ENCODE results near the gene LYPD3. TPM values are rescaled to one million over a fixed set of nuclear protein-coding genes. Genes with fewer than 3 reads are reported as not detected.

LYPD3 gene
- total RNA-seq, 1 donor from 2014 or later: 0.56 TPM

- TF ChIP-seq CTCF (IDR thresholded peaks at IDR 0.05; ENCODE audit: partially characterized antibody, unreplicated experiment): no peak
- H3K4me1 Mint-ChIP-seq (ENCODE audit: low read depth, unreplicated experiment): no peaks in the 10 kb centered on the region
- no peak overlapping the region for H3K27ac Mint-ChIP-seq (ENCODE audit: unreplicated experiment)
- no peak for DNase-seq
- H3K4me3 Mint-ChIP-seq (ENCODE audit: unreplicated experiment): no peak overlapping the region
- peaks cover 1% of the 10 kb centered on the region for H3K9me3 Mint-ChIP-seq (ENCODE audit: unreplicated experiment)
- peaks cover 3% of the 10 kb centered on the region for H3K27me3 Mint-ChIP-seq (ENCODE audit: unreplicated experiment)
- H3K36me3 Mint-ChIP-seq (ENCODE audit: unreplicated experiment): no peaks in the 10 kb centered on the region
Measured at GRCh38 chr19:43489310-43489709, 23.9 kb upstream of the LYPD3 start.

- Mint-ChIP-seq H3K9me3 (ENCODE audit: unreplicated experiment) (peaks cover 1% of the 10 kb centered on the region), H3K4me1 (ENCODE audit: low read depth, unreplicated experiment) (no peaks in the 10 kb centered on the region), H3K27me3 (ENCODE audit: unreplicated experiment) (peaks cover 3% of the 10 kb centered on the region), H3K36me3 (ENCODE audit: unreplicated experiment) (no peaks in the 10 kb centered on the region), H3K4me3 (ENCODE audit: unreplicated experiment) (no peak overlapping the region), H3K27ac (ENCODE audit: unreplicated experiment) (no peak overlapping the region)
- no peak for TF ChIP-seq CTCF (IDR thresholded peaks at IDR 0.05; ENCODE audit: partially characterized antibody, unreplicated experiment)
- DNase-seq: no peak
Measured at GRCh38 chr19:43488179-43488578, 22.8 kb upstream of the LYPD3 start.

- H3K4me1 Mint-ChIP-seq (ENCODE audit: low read depth, unreplicated experiment): no peaks in the 10 kb centered on the region
- no peak for DNase-seq
- peaks cover 6% of the 10 kb centered on the region for H3K27me3 Mint-ChIP-seq (ENCODE audit: unreplicated experiment)
- H3K9me3 Mint-ChIP-seq (ENCODE audit: unreplicated experiment): peaks cover 1% of the 10 kb centered on the region
- no peak for TF ChIP-seq CTCF (IDR thresholded peaks at IDR 0.05; ENCODE audit: partially characterized antibody, unreplicated experiment)
- no peaks in the 10 kb centered on the region for H3K36me3 Mint-ChIP-seq (ENCODE audit: unreplicated experiment)
- no peak overlapping the region for H3K27ac Mint-ChIP-seq (ENCODE audit: unreplicated experiment)
- no peak overlapping the region for H3K4me3 Mint-ChIP-seq (ENCODE audit: unreplicated experiment)
Measured at GRCh38 chr19:43486412-43486811, 21.0 kb upstream of the LYPD3 start.

GRCh38 chr19:43485951-43486350, 20.5 kb upstream of the LYPD3 start:
- H3K4me1 Mint-ChIP-seq (ENCODE audit: low read depth, unreplicated experiment): no peaks in the 10 kb centered on the region
- no peak overlapping the region for H3K27ac Mint-ChIP-seq (ENCODE audit: unreplicated experiment)

GRCh38 chr19:43483281-43483680, 17.9 kb upstream of the LYPD3 start:
- Mint-ChIP-seq H3K27me3 (ENCODE audit: unreplicated experiment) (peaks cover 8% of the 10 kb centered on the region), H3K9me3 (ENCODE audit: unreplicated experiment) (no peaks in the 10 kb centered on the region), H3K36me3 (ENCODE audit: unreplicated experiment) (no peaks in the 10 kb centered on the region), H3K27ac (ENCODE audit: unreplicated experiment) (no peak overlapping the region), H3K4me1 (ENCODE audit: low read depth, unreplicated experiment) (no peaks in the 10 kb centered on the region), H3K4me3 (ENCODE audit: unreplicated experiment) (no peak overlapping the region)
- TF ChIP-seq CTCF (IDR thresholded peaks at IDR 0.05; ENCODE audit: partially characterized antibody, unreplicated experiment): no peak
- DNase-seq: no peak

More at GRCh38 chr19:43485951-43486350, 20.5 kb upstream of the LYPD3 start:
- no peak for DNase-seq
- no peak for TF ChIP-seq CTCF (IDR thresholded peaks at IDR 0.05; ENCODE audit: partially characterized antibody, unreplicated experiment)
- no peaks in the 10 kb centered on the region for H3K36me3 Mint-ChIP-seq (ENCODE audit: unreplicated experiment)
- H3K4me3 Mint-ChIP-seq (ENCODE audit: unreplicated experiment): no peak overlapping the region
- peaks cover 6% of the 10 kb centered on the region for H3K27me3 Mint-ChIP-seq (ENCODE audit: unreplicated experiment)
- H3K9me3 Mint-ChIP-seq (ENCODE audit: unreplicated experiment): peaks cover 1% of the 10 kb centered on the region

Measured in glutamatergic neuron (in vitro differentiated cells).